ENCODE data around the gene CHAT.
A peak's percentile ranks its signal among the peaks of the same experiment; 100 is the strongest.

The CHAT gene

GRCh38 chr10:49579621-49580020, 34.2 kb upstream of the CHAT start:
- no peaks in the 10 kb centered on the region for H3K36me3 ChIP-seq (ENCODE audit: low read depth)
- H3K4me1 ChIP-seq (ENCODE audit: insufficient read depth, poor library complexity, severe bottlenecking): peaks cover 4% of the 10 kb centered on the region
- ATAC-seq (ENCODE audit: low read depth) (no peak), DNase-seq (ENCODE audit: low spot score) (no peak)
- TF ChIP-seq CTCF (IDR thresholded peaks at IDR 0.05; ENCODE audit: poor library complexity, severe bottlenecking): no peak
- no peaks in the 10 kb centered on the region for H3K27me3 ChIP-seq (ENCODE audit: insufficient read depth, poor library complexity, severe bottlenecking)
- no peak overlapping the region for H3K4me3 ChIP-seq (ENCODE audit: severe bottlenecking)
- no peak overlapping the region for H3K27ac ChIP-seq (ENCODE audit: poor library complexity, severe bottlenecking)
- H3K9me3 ChIP-seq (ENCODE audit: severe bottlenecking): no peaks in the 10 kb centered on the region

- no peak for DNase-seq (ENCODE audit: low spot score)
- TF ChIP-seq CTCF (IDR thresholded peaks at IDR 0.05; ENCODE audit: poor library complexity, severe bottlenecking): no peak
- Histone ChIP-seq H3K4me1 (ENCODE audit: insufficient read depth, poor library complexity, severe bottlenecking) (peaks cover 11% of the 10 kb centered on the region), H3K36me3 (ENCODE audit: low read depth) (no peaks in the 10 kb centered on the region), H3K27ac (ENCODE audit: poor library complexity, severe bottlenecking) (no peak overlapping the region), H3K4me3 (ENCODE audit: severe bottlenecking) (no peak overlapping the region), H3K9me3 (ENCODE audit: severe bottlenecking) (no peaks in the 10 kb centered on the region), H3K27me3 (ENCODE audit: insufficient read depth, poor library complexity, severe bottlenecking) (no peaks in the 10 kb centered on the region)
- ATAC-seq (ENCODE audit: low read depth): peak; percentile 65
Observed at GRCh38 chr10:49585387-49585786, 28.4 kb upstream of the CHAT start.

- DNase-seq (ENCODE audit: low spot score) (no peak), ATAC-seq (ENCODE audit: low read depth) (no peak)
- H3K27ac ChIP-seq (ENCODE audit: poor library complexity, severe bottlenecking): no peak overlapping the region
- TF ChIP-seq CTCF (IDR thresholded peaks at IDR 0.05; ENCODE audit: poor library complexity, severe bottlenecking): no peak
- H3K27me3 ChIP-seq (ENCODE audit: insufficient read depth, poor library complexity, severe bottlenecking): no peaks in the 10 kb centered on the region
- H3K9me3 ChIP-seq (ENCODE audit: severe bottlenecking): no peaks in the 10 kb centered on the region
- no peaks in the 10 kb centered on the region for H3K36me3 ChIP-seq (ENCODE audit: low read depth)
- peaks cover 8% of the 10 kb centered on the region for H3K4me1 ChIP-seq (ENCODE audit: insufficient read depth, poor library complexity, severe bottlenecking)
- no peak overlapping the region for H3K4me3 ChIP-seq (ENCODE audit: severe bottlenecking)
Observed at GRCh38 chr10:49587981-49588380, 25.9 kb upstream of the CHAT start.

GRCh38 chr10:49592726-49593563, 20.9 kb upstream of the CHAT start:
- H3K9me3 ChIP-seq (ENCODE audit: severe bottlenecking): no peaks in the 10 kb centered on the region
- DNase-seq (ENCODE audit: low spot score): no peak
- TF ChIP-seq CTCF (IDR thresholded peaks at IDR 0.05; ENCODE audit: poor library complexity, severe bottlenecking): peak; percentile 89
- H3K36me3 ChIP-seq (ENCODE audit: low read depth): no peaks in the 10 kb centered on the region
- no peak overlapping the region for H3K4me3 ChIP-seq (ENCODE audit: severe bottlenecking)
- ATAC-seq (ENCODE audit: low read depth): peak; percentile 80
- no peak overlapping the region for H3K27ac ChIP-seq (ENCODE audit: poor library complexity, severe bottlenecking)
- H3K4me1 ChIP-seq (ENCODE audit: insufficient read depth, poor library complexity, severe bottlenecking): no peaks in the 10 kb centered on the region
- no peaks in the 10 kb centered on the region for H3K27me3 ChIP-seq (ENCODE audit: insufficient read depth, poor library complexity, severe bottlenecking)

- Histone ChIP-seq H3K27me3 (ENCODE audit: insufficient read depth, poor library complexity, severe bottlenecking) (no peaks in the 10 kb centered on the region), H3K9me3 (ENCODE audit: severe bottlenecking) (no peaks in the 10 kb centered on the region), H3K4me3 (ENCODE audit: severe bottlenecking) (no peak overlapping the region), H3K4me1 (ENCODE audit: insufficient read depth, poor library complexity, severe bottlenecking) (no peaks in the 10 kb centered on the region), H3K36me3 (ENCODE audit: low read depth) (no peaks in the 10 kb centered on the region), H3K27ac (ENCODE audit: poor library complexity, severe bottlenecking) (no peak overlapping the region)
- ATAC-seq (ENCODE audit: low read depth) (no peak; the same call in 2 of the 3 replicates), DNase-seq (ENCODE audit: low spot score) (no peak)
- TF ChIP-seq CTCF (IDR thresholded peaks at IDR 0.05; ENCODE audit: poor library complexity, severe bottlenecking): no peak
Observed at GRCh38 chr10:49593564-49593875, 20.3 kb upstream of the CHAT start.
